ENCODE data around the gene RAB11FIP2. TPM values are rescaled to one million over a fixed set of nuclear protein-coding genes. Genes with fewer than 3 reads are reported as not detected.

Gene RAB11FIP2, protein sequence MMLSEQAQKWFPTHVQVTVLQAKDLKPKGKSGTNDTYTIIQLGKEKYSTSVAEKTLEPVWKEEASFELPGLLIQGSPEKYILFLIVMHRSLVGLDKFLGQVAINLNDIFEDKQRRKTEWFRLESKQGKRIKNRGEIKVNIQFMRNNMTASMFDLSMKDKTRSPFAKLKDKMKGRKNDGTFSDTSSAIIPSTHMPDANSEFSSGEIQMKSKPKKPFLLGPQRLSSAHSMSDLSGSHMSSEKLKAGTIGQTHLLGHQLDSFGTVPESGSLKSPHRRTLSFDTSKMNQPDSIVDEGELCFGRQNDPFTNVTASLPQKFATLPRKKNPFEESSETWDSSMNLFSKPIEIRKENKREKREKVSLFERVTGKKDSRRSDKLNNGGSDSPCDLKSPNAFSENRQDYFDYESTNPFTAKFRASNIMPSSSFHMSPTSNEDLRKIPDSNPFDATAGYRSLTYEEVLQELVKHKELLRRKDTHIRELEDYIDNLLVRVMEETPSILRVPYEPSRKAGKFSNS
- total RNA-seq: 10 to 100 TPM in 3 of 4 donors, 1 to 10 TPM in 1; 7.3 to 18.2 (median 14.1) TPM

DNA sequence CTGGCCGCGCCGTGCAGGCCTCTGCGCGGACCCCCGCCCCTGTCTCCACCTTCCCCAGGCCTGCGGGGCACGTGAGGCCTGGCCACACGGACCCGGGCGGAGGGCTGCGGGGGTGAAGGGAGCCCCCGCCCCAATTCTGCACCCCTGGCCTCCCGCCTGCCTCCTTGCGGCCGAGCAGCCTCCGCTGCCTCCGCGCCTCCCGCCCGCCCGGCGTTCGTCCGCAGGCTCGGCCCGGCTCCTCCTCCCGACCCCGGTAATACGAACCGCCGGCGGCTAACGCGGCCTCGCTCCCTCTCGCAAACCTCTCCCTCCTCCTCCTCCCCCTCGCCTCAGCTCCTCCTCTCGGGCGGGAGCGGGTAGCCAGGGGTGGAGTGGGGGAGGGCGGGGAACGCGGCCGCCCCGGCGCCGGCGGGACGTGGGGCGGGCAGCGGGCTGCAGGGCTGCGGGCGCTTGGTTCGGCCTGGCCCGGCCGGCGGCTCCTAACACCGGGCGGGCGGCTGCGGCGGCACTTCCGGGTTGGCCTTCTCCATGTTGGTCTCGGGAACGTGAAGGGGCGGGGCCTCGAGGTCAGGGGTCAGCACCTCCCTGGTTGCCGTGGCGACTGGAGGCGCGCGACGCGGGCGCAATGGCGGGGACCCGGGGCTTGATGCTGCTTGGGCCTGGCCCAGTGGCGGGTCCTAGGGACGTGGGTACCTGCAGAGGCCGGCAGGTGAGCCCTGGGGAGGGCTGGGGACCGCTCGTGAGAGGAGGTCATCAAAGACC, at the start of gene RAB11FIP2:
TSS of gene RAB11FIP2 (minus strand) at position 547 of the 762 bp plus-strand sequence. CDS start 778 bp downstream, outside the sequence.
- H3K4me3 ChIP-seq (ENCODE audit: low read depth, poor library complexity, severe bottlenecking): peak within 1 kb of the TSS; percentile 75
- intact Hi-C loops (cut with DNase I; ENCODE audit: low total_unique reads): loop anchor here (5.0 kb wide), 1 partner anchor 1691 kb away; no protein-coding TSS in a partner anchor
- TF ChIP-seq POLR2A (IDR thresholded peaks at IDR 0.05): peak in 1 of 2 donors; percentile 5
- TF ChIP-seq, protein P1, sequence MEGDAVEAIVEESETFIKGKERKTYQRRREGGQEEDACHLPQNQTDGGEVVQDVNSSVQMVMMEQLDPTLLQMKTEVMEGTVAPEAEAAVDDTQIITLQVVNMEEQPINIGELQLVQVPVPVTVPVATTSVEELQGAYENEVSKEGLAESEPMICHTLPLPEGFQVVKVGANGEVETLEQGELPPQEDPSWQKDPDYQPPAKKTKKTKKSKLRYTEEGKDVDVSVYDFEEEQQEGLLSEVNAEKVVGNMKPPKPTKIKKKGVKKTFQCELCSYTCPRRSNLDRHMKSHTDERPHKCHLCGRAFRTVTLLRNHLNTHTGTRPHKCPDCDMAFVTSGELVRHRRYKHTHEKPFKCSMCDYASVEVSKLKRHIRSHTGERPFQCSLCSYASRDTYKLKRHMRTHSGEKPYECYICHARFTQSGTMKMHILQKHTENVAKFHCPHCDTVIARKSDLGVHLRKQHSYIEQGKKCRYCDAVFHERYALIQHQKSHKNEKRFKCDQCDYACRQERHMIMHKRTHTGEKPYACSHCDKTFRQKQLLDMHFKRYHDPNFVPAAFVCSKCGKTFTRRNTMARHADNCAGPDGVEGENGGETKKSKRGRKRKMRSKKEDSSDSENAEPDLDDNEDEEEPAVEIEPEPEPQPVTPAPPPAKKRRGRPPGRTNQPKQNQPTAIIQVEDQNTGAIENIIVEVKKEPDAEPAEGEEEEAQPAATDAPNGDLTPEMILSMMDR (IDR thresholded peaks at IDR 0.05): no peak
- peak; percentile 94 to 99 for DNase-seq (ENCODE audit: low spot score in 2 of 2)
- 1 to 2% methylated on average over 39 to 46 of the region's 83 CpGs for WGBS, 2 donors

DNA sequence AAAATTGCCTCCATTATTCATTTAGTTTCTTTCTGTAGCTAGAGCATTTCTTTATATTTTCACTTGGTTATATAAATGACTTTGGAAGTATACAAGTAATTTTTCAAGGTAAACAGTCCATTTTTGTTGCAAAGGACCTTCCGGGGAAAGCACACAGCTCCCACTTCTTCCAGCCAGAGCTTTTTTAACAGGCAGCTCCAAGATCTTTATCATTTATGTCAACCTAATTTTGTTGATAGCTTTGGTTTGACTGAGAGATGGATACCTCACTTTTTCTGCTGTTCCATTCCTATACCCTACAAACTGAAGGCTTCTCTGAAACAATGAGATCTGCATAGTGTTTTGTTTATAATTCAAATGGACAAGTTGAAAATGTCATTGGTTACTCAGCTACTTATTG, 49.3 kb upstream of the RAB11FIP2 start:
- intact Hi-C loops (cut with DNase I; ENCODE audit: low total_unique reads): no loop called here
- H3K4me3 ChIP-seq (ENCODE audit: low read depth, poor library complexity, severe bottlenecking): no peak overlapping the region
- DNase-seq (ENCODE audit: low spot score in 2 of 2): no peak
- 87 to 97% methylated on average over 1 of the region's 1 CpG for WGBS, 2 donors
- TF ChIP-seq POLR2A (IDR thresholded peaks at IDR 0.05): no peak
- TF ChIP-seq, protein P1 (IDR thresholded peaks at IDR 0.05): no peak

DNA sequence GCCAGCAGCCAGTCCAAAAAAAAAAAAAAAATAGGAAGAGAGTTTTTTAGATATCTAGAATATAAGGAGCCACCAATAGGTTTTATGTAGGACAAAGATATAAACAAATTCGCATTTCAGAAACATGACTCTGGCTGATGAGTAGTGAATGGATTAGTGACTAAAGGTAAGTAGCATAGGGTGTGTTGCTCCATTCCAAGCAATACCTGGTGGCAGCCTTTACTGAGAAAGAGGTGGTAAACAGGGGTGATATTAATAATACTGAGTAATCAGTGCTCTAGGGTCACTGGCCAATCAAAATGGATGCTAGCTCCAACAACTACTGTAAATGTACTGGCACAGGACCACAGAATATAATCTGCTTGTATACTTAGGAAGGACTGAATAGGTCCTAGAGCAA, 45.5 kb upstream of the RAB11FIP2 start:
- intact Hi-C loops (cut with DNase I; ENCODE audit: low total_unique reads): no loop called here
- no peak overlapping the region for H3K4me3 ChIP-seq (ENCODE audit: low read depth, poor library complexity, severe bottlenecking)
- 94 to 96% methylated on average over 1 of the region's 1 CpG for WGBS, 2 donors
- no peak for DNase-seq (ENCODE audit: low spot score in 2 of 2)
- no peak for TF ChIP-seq POLR2A (IDR thresholded peaks at IDR 0.05)
- TF ChIP-seq, protein P1 (IDR thresholded peaks at IDR 0.05): no peak

DNA sequence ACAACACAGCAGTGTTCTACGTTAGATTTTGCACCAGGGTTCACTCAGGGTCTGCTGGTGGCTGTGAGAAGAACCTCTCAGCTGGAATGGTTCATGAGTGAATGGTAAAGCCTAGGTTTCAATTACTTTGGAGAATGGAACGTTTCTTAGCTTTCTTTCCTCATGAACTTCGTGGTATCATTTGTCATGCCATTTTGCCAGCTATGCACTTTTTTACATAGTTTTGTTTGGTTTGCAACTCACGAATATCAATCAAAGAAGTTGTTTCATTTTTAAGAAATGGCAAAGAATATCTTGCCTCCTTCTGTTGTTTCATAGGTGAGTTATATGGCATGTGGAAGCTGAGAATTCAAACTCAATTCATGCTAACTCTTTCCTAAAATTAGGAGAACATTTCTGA, 34.1 kb upstream of the RAB11FIP2 start:
- WGBS, 2 donors: 89 to 92% methylated on average over 4 of the region's 4 CpGs
- DNase-seq (ENCODE audit: low spot score in 2 of 2): no peak
- H3K4me3 ChIP-seq (ENCODE audit: low read depth, poor library complexity, severe bottlenecking): no peak overlapping the region
- intact Hi-C loops (cut with DNase I; ENCODE audit: low total_unique reads): no loop called here
- TF ChIP-seq, protein P1 (IDR thresholded peaks at IDR 0.05): no peak
- TF ChIP-seq POLR2A (IDR thresholded peaks at IDR 0.05): no peak

DNA sequence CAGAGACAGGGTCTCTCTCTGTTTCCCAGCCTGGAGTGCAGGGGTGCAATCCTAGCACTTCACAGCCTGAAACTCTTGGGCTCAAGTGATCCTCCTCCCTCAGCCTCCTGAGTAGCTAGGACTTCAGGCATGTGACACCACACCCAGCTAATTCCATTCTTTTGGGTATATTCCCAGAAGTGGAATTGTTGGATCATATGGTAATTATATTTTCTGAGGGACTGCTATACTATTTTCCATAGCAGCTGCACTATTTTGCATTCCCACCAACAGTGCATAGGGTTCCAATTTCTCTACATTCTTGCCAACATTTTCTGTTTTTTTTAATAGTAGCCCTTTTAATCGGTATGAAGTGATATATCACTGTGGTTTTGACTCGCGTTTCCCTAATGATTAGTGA, 30.0 kb upstream of the RAB11FIP2 start:
- WGBS, 2 donors: 59 to 68% methylated on average over 3 of the region's 3 CpGs
- intact Hi-C loops (cut with DNase I; ENCODE audit: low total_unique reads): no loop called here
- no peak for DNase-seq (ENCODE audit: low spot score in 2 of 2)
- TF ChIP-seq POLR2A (IDR thresholded peaks at IDR 0.05): no peak
- TF ChIP-seq, protein P1 (IDR thresholded peaks at IDR 0.05): no peak
- H3K4me3 ChIP-seq (ENCODE audit: low read depth, poor library complexity, severe bottlenecking): no peak overlapping the region
